ENCODE measurements around the gene RBM15.

Gene RBM15

GRCh38 chr1:110338309-110338885 lies 780 bp upstream of the RBM15 start:
- Histone ChIP-seq H3K9me3 (ENCODE audit: control insufficient read depth, insufficient read depth, low read depth, low read length) (no peaks in the 10 kb centered on the region), H3K4me1 (ENCODE audit: control insufficient read depth, insufficient read depth, low read length) (peaks cover 10% of the 10 kb centered on the region), H3K27ac (ENCODE audit: extremely low read depth, low read depth, low read length) (peak overlapping the region; percentile 87), H3K4me3 (ENCODE audit: low read depth, low read length) (peak overlapping the region; percentile 63), H3K36me3 (ENCODE audit: control insufficient read depth in 2 of 2, insufficient read depth in 1 of 2, low read length in 2 of 2) (peaks cover 7 to 31% of the 10 kb centered on the region in 2 experiments; a peak in 2 of 3 replicates)
- CTCF ChIA-PET: interaction anchor here (0.6 to 7.6 kb wide), 16 partner anchors 9 to 170 kb away, joined by 3 to 57 read pairs (median 3); partner anchors contain the start of gene LAMTOR5
- POLR2A ChIA-PET: interaction anchor here (0.6 to 4.9 kb wide), 28 partner anchors 9 to 343 kb away, joined by 3 to 30 read pairs (median 4); partner anchors contain the start of genes KCNC4, SLC16A4 and STRIP1
- TF ChIP-seq ZNF610 (tag by site-specific recombination; IDR thresholded peaks at IDR 0.05; ENCODE audit: borderline replicate concordance) (peak; percentile 73; the same call in 1 of the 2 replicates), KLF10 (tag by site-specific recombination; IDR thresholded peaks at IDR 0.05) (peak; percentile 85), ZNF37A (tag by site-specific recombination; IDR thresholded peaks at IDR 0.05) (no peak), HOXC10 (CRISPR knock-in tag; IDR thresholded peaks at IDR 0.05) (no peak; the same call in 1 of the 2 replicates), ZNF792 (tag by site-specific recombination; IDR thresholded peaks at IDR 0.05) (0 out of 2 replicates have a peak, but pooled peaks have one; percentile 49), ZNF510 (tag by site-specific recombination; IDR thresholded peaks at IDR 0.05; ENCODE audit: insufficient replicate concordance) (peak; percentile 49), ZNF146 (tag by site-specific recombination; IDR thresholded peaks at IDR 0.05) (0 out of 2 replicates have a peak, but pooled peaks have one; percentile 3), ZNF391 (tag by site-specific recombination; IDR thresholded peaks at IDR 0.05; ENCODE audit: borderline replicate concordance, low read depth) (peak; percentile 68; the same call in 1 of the 2 replicates), ZNF157 (tag by site-specific recombination; IDR thresholded peaks at IDR 0.05) (no peak), ZNF843 (tag by site-specific recombination; IDR thresholded peaks at IDR 0.05) (peak; percentile 82), PRDM10 (tag by site-specific recombination; IDR thresholded peaks at IDR 0.05) (peak; percentile 83), ZNF585B (tag by site-specific recombination; IDR thresholded peaks at IDR 0.05) (no peak), ZBTB8A (tag by site-specific recombination; IDR thresholded peaks at IDR 0.05) (peak; percentile 94), ZNF513 (tag by site-specific recombination; IDR thresholded peaks at IDR 0.05) (no peak), ZSCAN4 (tag by site-specific recombination; IDR thresholded peaks at IDR 0.05) (peak; percentile 47), ZNF558 (tag by site-specific recombination; IDR thresholded peaks at IDR 0.05) (0 out of 2 replicates have a peak, but pooled peaks have one; percentile 10), ZNF501 (tag by site-specific recombination; IDR thresholded peaks at IDR 0.05) (peak; percentile 87), GLI2 (tag by site-specific recombination; IDR thresholded peaks at IDR 0.05; ENCODE audit: borderline replicate concordance, low read depth) (no peak), KLF8 (tag by site-specific recombination; IDR thresholded peaks at IDR 0.05) (peak; percentile 97), ZNF266 (tag by site-specific recombination; IDR thresholded peaks at IDR 0.05; ENCODE audit: low read depth) (no peak), ZBTB48 (tag by site-specific recombination; IDR thresholded peaks at IDR 0.05) (0 out of 2 replicates have a peak, but pooled peaks have one; percentile 39)
- TF ChIP-seq, protein P1, sequence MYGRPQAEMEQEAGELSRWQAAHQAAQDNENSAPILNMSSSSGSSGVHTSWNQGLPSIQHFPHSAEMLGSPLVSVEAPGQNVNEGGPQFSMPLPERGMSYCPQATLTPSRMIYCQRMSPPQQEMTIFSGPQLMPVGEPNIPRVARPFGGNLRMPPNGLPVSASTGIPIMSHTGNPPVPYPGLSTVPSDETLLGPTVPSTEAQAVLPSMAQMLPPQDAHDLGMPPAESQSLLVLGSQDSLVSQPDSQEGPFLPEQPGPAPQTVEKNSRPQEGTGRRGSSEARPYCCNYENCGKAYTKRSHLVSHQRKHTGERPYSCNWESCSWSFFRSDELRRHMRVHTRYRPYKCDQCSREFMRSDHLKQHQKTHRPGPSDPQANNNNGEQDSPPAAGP (tag by site-specific recombination; IDR thresholded peaks at IDR 0.05): peak; percentile 80; the same call in 1 of the 2 replicates
- TF ChIP-seq, protein P2, sequence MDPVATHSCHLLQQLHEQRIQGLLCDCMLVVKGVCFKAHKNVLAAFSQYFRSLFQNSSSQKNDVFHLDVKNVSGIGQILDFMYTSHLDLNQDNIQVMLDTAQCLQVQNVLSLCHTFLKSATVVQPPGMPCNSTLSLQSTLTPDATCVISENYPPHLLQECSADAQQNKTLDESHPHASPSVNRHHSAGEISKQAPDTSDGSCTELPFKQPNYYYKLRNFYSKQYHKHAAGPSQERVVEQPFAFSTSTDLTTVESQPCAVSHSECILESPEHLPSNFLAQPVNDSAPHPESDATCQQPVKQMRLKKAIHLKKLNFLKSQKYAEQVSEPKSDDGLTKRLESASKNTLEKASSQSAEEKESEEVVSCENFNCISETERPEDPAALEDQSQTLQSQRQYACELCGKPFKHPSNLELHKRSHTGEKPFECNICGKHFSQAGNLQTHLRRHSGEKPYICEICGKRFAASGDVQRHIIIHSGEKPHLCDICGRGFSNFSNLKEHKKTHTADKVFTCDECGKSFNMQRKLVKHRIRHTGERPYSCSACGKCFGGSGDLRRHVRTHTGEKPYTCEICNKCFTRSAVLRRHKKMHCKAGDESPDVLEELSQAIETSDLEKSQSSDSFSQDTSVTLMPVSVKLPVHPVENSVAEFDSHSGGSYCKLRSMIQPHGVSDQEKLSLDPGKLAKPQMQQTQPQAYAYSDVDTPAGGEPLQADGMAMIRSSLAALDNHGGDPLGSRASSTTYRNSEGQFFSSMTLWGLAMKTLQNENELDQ (tag by site-specific recombination; IDR thresholded peaks at IDR 0.05; ENCODE audit: low read depth): no peak
- TF ChIP-seq, protein P3, sequence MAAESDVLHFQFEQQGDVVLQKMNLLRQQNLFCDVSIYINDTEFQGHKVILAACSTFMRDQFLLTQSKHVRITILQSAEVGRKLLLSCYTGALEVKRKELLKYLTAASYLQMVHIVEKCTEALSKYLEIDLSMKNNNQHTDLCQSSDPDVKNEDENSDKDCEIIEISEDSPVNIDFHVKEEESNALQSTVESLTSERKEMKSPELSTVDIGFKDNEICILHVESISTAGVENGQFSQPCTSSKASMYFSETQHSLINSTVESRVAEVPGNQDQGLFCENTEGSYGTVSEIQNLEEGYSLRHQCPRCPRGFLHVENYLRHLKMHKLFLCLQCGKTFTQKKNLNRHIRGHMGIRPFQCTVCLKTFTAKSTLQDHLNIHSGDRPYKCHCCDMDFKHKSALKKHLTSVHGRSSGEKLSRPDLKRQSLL (tag by site-specific recombination; IDR thresholded peaks at IDR 0.05): no peak

Measured in HEK293 (cell line).